KMS-11 (cell line): ENCODE data around the gene ZNF681.

Experiments
- H2AFZ ChIP-seq: fragments of 200-600 bp; sonication (generic); 2 replicates; pipeline ENCODE4 v1.6.1; 2016; ENCODE audit warnings: antibody characterized with exemption, mixed run types, low read depth
- H3K27ac ChIP-seq: fragments of 200-600 bp; sonication (generic); 2 replicates; pipeline ENCODE4 v1.6.1; 2016; ENCODE audit warnings: mild to moderate bottlenecking, mixed run types
- H3K27me3 ChIP-seq: fragments of 200-600 bp; sonication (generic); 2 replicates; pipeline ENCODE4 v1.6.1; 2017; ENCODE audit warnings: mild to moderate bottlenecking, low read depth, mixed run types, moderate library complexity; ENCODE audit not compliant: insufficient read depth
- H3K36me3 ChIP-seq: fragments of 200-600 bp; sonication (generic); 2 replicates; pipeline ENCODE4 v1.6.1; 2017; ENCODE audit warnings: mild to moderate bottlenecking, mixed run types; ENCODE audit not compliant: insufficient read depth
- H3K4me1 ChIP-seq: fragments of 200-600 bp; sonication (generic); 2 replicates; pipeline ENCODE4 v1.6.1; 2016; ENCODE audit warnings: mild to moderate bottlenecking, low read depth, mixed run types; ENCODE audit not compliant: poor library complexity, severe bottlenecking
- H3K4me2 ChIP-seq: fragments of 200-600 bp; sonication (generic); 2 replicates; pipeline ENCODE4 v1.7.0; 2016; ENCODE audit warnings: mild to moderate bottlenecking, mixed run types
- H3K4me3 ChIP-seq: fragments of 200-600 bp; sonication (generic); IDR thresholded peaks from 2 replicates; pipeline ENCODE4 v1.6.1; 2017; ENCODE audit warnings: low read depth, low read length, mixed read lengths; ENCODE audit not compliant: insufficient read depth
- H3K79me2 ChIP-seq: fragments of 200-600 bp; sonication (generic); 2 replicates; pipeline ENCODE4 v1.6.1; 2016; ENCODE audit warnings: low read depth, mixed run types; ENCODE audit not compliant: insufficient read depth
- H3K9ac ChIP-seq: fragments of 200-600 bp; sonication (generic); 2 replicates; pipeline ENCODE4 v1.6.1; 2016; ENCODE audit warnings: mild to moderate bottlenecking, mixed run types
- H4K20me1 ChIP-seq: fragments of 200-600 bp; sonication (generic); 2 replicates; pipeline ENCODE4 v1.6.1; 2016; ENCODE audit warnings: mild to moderate bottlenecking, mixed run types; ENCODE audit not compliant: insufficient read depth
- CTCF ChIP-seq: fragments of 200-600 bp; sonication (generic); conservative IDR thresholded peaks from 2 replicates; pipeline ENCODE4 v1.6.1; 2017; ENCODE audit warnings: low read depth, mild to moderate bottlenecking, antibody characterized with exemption, low read length, moderate library complexity, mixed read lengths

The ZNF681 gene

DNA sequence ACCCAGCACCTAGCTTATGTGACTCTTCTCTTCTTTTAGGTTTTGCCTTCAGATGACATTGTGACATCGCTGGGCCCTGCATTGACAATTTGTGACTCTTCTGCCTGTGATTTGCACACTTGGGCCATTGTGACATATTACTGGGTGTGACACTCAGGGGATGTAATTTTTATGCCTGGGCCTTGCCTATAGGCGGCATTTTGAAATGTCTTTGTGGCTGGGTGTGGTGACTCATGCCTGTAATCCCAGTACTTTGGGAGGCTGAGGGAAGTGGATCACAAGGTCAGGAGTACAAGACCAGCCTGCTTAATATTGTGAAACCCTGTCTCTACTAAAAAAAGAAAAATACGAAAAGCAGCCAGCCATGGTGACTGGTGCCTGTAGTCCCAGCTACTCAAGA is 28.4 kb upstream of the ZNF681 start:
- H3K79me2 ChIP-seq: no peaks in the 10 kb centered on the region
- TF ChIP-seq CTCF: no peak
- no peaks in the 10 kb centered on the region for H3K27me3 ChIP-seq
- H3K27ac ChIP-seq: no peak overlapping the region
- H4K20me1 ChIP-seq: no peaks in the 10 kb centered on the region
- H3K4me1 ChIP-seq: no peaks in the 10 kb centered on the region
- no peak overlapping the region for H3K9ac ChIP-seq
- no peak overlapping the region for H3K4me3 ChIP-seq
- H3K36me3 ChIP-seq: no peaks in the 10 kb centered on the region
- H3K4me2 ChIP-seq: no peak overlapping the region
- no peak overlapping the region for H2AFZ ChIP-seq

DNA sequence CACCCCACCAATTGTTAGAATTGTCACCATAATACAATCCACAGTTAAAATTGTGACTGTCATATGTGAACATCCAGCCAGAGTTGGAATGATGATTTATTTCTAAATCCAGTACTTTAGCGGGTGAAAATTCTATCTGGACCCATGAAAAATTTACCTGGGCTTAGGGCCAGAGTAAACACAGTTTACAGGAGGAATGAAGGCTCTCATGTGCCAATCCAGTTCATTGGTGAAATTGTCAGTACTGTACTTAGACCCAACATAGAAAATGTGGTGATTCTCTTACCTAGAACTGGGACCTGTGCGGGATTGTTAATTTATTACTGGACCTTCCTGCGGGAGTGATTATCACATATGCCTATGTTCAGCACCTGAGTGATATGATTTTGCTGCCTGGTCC is 27.3 kb upstream of the ZNF681 start:
- Histone ChIP-seq H3K27me3 (no peaks in the 10 kb centered on the region), H3K4me3 (no peak overlapping the region), H3K4me1 (no peaks in the 10 kb centered on the region), H4K20me1 (no peaks in the 10 kb centered on the region), H3K79me2 (no peaks in the 10 kb centered on the region), H3K9ac (no peak overlapping the region), H3K4me2 (no peak overlapping the region), H3K36me3 (no peaks in the 10 kb centered on the region), H3K27ac (no peak overlapping the region), H2AFZ (no peak overlapping the region)
- TF ChIP-seq CTCF: no peak

GRCh38 chr19:23784274-23784673 is 25.6 kb upstream of the ZNF681 start:
- H2AFZ ChIP-seq: no peak overlapping the region
- no peaks in the 10 kb centered on the region for H3K36me3 ChIP-seq
- no peak for TF ChIP-seq CTCF
- H3K27ac ChIP-seq: no peak overlapping the region
- H3K27me3 ChIP-seq: no peaks in the 10 kb centered on the region
- H3K9ac ChIP-seq: no peak overlapping the region
- no peaks in the 10 kb centered on the region for H4K20me1 ChIP-seq
- H3K79me2 ChIP-seq: no peaks in the 10 kb centered on the region
- H3K4me3 ChIP-seq: no peak overlapping the region
- no peak overlapping the region for H3K4me2 ChIP-seq
- H3K4me1 ChIP-seq: no peaks in the 10 kb centered on the region

GRCh38 chr19:23783636-23784035 is 24.9 kb upstream of the ZNF681 start:
- no peak overlapping the region for H3K4me2 ChIP-seq
- H3K27ac ChIP-seq: no peak overlapping the region
- no peaks in the 10 kb centered on the region for H3K4me1 ChIP-seq
- H4K20me1 ChIP-seq: no peaks in the 10 kb centered on the region
- no peak for TF ChIP-seq CTCF
- no peaks in the 10 kb centered on the region for H3K36me3 ChIP-seq
- H2AFZ ChIP-seq: no peak overlapping the region
- no peak overlapping the region for H3K9ac ChIP-seq
- no peaks in the 10 kb centered on the region for H3K27me3 ChIP-seq
- no peak overlapping the region for H3K4me3 ChIP-seq
- H3K79me2 ChIP-seq: no peaks in the 10 kb centered on the region

DNA sequence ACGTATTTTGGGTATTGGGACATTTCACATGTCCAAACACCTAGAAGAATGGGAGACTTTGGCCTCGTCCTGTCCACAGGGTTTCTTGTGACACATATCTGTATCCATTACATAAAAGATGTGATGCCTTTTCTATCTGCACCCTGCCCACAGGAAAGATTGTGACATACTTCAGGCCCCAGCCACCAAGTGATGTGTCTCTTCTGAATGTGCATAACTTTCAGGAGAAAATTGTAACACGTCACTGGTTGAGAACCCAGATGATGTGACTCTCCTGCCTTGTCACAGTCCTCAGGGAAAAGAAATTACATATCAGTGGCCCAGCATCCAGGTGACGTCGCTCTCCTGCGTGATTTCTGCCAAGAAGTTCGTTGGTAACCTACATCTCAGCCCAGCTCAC is 21.0 kb upstream of the ZNF681 start:
- Histone ChIP-seq H3K27ac (no peak overlapping the region), H4K20me1 (no peaks in the 10 kb centered on the region), H3K4me1 (no peaks in the 10 kb centered on the region), H3K79me2 (no peaks in the 10 kb centered on the region), H2AFZ (no peak overlapping the region), H3K4me3 (no peak overlapping the region), H3K9ac (no peak overlapping the region), H3K4me2 (no peak overlapping the region), H3K36me3 (no peaks in the 10 kb centered on the region), H3K27me3 (no peaks in the 10 kb centered on the region)
- no peak for TF ChIP-seq CTCF
